OCI-LY1 (cell line): ENCODE results near the gene UCKL1.

Experiments used
- EZH2 ChIP-seq: fragments of 200-600 bp; sonication (generic), shearing (Covaris generic); IDR thresholded peaks from 2 replicates; pipeline ENCODE4 v1.8.0; 2017; ENCODE audit warnings: borderline replicate concordance, mixed run types, mild to moderate bottlenecking, antibody characterized with exemption, low read length, moderate library complexity, mixed read lengths
- TF ChIP-seq, protein P1 (sequence below): fragments of 200-600 bp; sonication (generic), shearing (Covaris generic); IDR thresholded peaks from 2 replicates; pipeline ENCODE4 v1.5.1; 2017; ENCODE audit warnings: mild to moderate bottlenecking, antibody characterized with exemption, low read length, moderate library complexity, mixed read lengths

GRCh38 chr20:63913768-63914167 is 42.4 kb downstream of the UCKL1 start:
- TF ChIP-seq, protein P1, sequence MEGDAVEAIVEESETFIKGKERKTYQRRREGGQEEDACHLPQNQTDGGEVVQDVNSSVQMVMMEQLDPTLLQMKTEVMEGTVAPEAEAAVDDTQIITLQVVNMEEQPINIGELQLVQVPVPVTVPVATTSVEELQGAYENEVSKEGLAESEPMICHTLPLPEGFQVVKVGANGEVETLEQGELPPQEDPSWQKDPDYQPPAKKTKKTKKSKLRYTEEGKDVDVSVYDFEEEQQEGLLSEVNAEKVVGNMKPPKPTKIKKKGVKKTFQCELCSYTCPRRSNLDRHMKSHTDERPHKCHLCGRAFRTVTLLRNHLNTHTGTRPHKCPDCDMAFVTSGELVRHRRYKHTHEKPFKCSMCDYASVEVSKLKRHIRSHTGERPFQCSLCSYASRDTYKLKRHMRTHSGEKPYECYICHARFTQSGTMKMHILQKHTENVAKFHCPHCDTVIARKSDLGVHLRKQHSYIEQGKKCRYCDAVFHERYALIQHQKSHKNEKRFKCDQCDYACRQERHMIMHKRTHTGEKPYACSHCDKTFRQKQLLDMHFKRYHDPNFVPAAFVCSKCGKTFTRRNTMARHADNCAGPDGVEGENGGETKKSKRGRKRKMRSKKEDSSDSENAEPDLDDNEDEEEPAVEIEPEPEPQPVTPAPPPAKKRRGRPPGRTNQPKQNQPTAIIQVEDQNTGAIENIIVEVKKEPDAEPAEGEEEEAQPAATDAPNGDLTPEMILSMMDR, result no peak
- TF ChIP-seq EZH2, result no peak
